HepG2 (cell line): ENCODE data around the gene SEMA3E. TPM values are rescaled to one million over a fixed set of nuclear protein-coding genes. Genes with fewer than 3 reads are reported as not detected.

Source experiments
- ATAC-seq: fragments of 200-7000 bp; cut with Tn5 transposase; 3 replicates; pipeline ENCODE4 v1.9.1; 2020; ENCODE audit warnings: mild to moderate bottlenecking, moderate library complexity
- BruUV-seq: library from RNA; stranded (reverse); fragments of 400-500 nt; replicated peaks from 2 replicates; lab custom pipeline; 2021; lab: Mats Ljungman, UMichigan
- CTCF ChIA-PET: fragments of 300-600 bp; formaldehyde crosslinking; extraction: SDS; loops from one replicate; lab custom pipeline; 2021; ENCODE audit warnings: low total read pairs, inconsistent platforms, low intra/inter-chr PET ratio; lab: Yijun Ruan, JAX
- POLR2A ChIA-PET: fragments of 350-600 bp; sonication (Branson Sonifier 250); formaldehyde crosslinking; loops from one replicate; lab custom pipeline; 2020; ENCODE audit warnings: antibody characterized with exemption, inconsistent platforms; lab: Yijun Ruan, JAX
- DNase-seq: peaks from one replicate; pipeline ENCODE4 v3.0.0-alpha.2; 2015; ENCODE audit warnings: low spot score
- FAIRE-seq: peaks from 3 replicates; lab custom pipeline; 2011; peaks lifted over from hg19 to GRCh38; lab: Jason Lieb, UNC
- H2AFZ ChIP-seq: one replicate; pipeline ENCODE4 v1.6.1; 2011; ENCODE audit warnings: low read length, inconsistent platforms
- H3K27ac ChIP-seq: fragments of 300-600 bp; 3 replicates; pipeline ENCODE4 v1.8.0; 2011; ENCODE audit warnings: mixed run types, mild to moderate bottlenecking, mixed read lengths, low read length, inconsistent platforms; ENCODE audit not compliant: insufficient read depth; ENCODE audit errors: extremely low read length
- H3K27me3 ChIP-seq, 2 experiments: fragments of 200-600 bp in 1 of 2; 2 replicates in 1 of 2; 3 replicates in 1 of 2; pipeline versions ENCODE4 v1.6.0 to v1.8.0; 2011; ENCODE audit warnings: low read length in 2 of 2, mild to moderate bottlenecking in 2 of 2, moderate library complexity in 2 of 2, inconsistent platforms in 1 of 2; ENCODE audit not compliant: insufficient read depth in 2 of 2, control insufficient read depth in 1 of 2
- H3K36me3 ChIP-seq, 2 experiments: fragments of 200-600 bp in 1 of 2; replicated peaks in 1 of 2; 2 replicates in 1 of 2; 3 replicates in 1 of 2; pipeline versions ENCODE4 v1.5.1 to v1.8.0; 2011; ENCODE audit warnings: low read length in 2 of 2, inconsistent platforms in 1 of 2; ENCODE audit not compliant: insufficient read depth in 2 of 2, control insufficient read depth in 1 of 2
- H3K4me1 ChIP-seq: 2 replicates; pipeline ENCODE4 v1.5.1; 2012; ENCODE audit warnings: low read length, inconsistent platforms; ENCODE audit not compliant: insufficient read depth
- H3K4me2 ChIP-seq: 2 replicates; pipeline ENCODE4 v1.6.0; 2011; ENCODE audit warnings: low read depth, low read length, inconsistent platforms
- H3K4me3 ChIP-seq, 3 experiments: fragments of 200-600 bp in 1 of 3; sonication (generic), shearing (Covaris generic) in 1 of 3; replicated peaks in 1 of 3; 2 replicates each; pipeline ENCODE4 v1.5.1; 2011 to 2016; ENCODE audit warnings: low read length in 3 of 3, inconsistent platforms in 2 of 3, low read depth in 2 of 3, mild to moderate bottlenecking in 2 of 3, control low read depth in 1 of 3, mixed read lengths in 1 of 3; ENCODE audit not compliant: insufficient read depth in 1 of 3
- H3K79me2 ChIP-seq: one replicate; pipeline ENCODE4 v1.6.1; 2011; ENCODE audit warnings: low read length, inconsistent platforms; ENCODE audit not compliant: insufficient read depth
- H3K9ac ChIP-seq: 2 replicates; pipeline ENCODE4 v1.6.0; 2011; ENCODE audit warnings: mild to moderate bottlenecking, low read depth, low read length, inconsistent platforms; ENCODE audit not compliant: insufficient read depth
- H3K9me3 ChIP-seq: 2 replicates; pipeline ENCODE4 v1.5.1; 2012; ENCODE audit warnings: mild to moderate bottlenecking, low read length
- H4K20me1 ChIP-seq: 2 replicates; pipeline ENCODE4 v1.6.0; 2011; ENCODE audit warnings: inconsistent platforms, mild to moderate bottlenecking, low read length, moderate library complexity; ENCODE audit not compliant: insufficient read depth
- BATF2 ChIP-seq: sonication (generic); formaldehyde crosslinking; IDR thresholded peaks from 2 replicates; pipeline ENCODE4 v1.8.0; 2022; ENCODE audit warnings: mild to moderate bottlenecking, missing genetic modification reagents, moderate library complexity
- BCL3 ChIP-seq: sonication (generic); formaldehyde crosslinking; IDR thresholded peaks from 2 replicates; pipeline ENCODE4 v1.5.1; 2020; ENCODE audit warnings: mild to moderate bottlenecking, missing genetic modification reagents, moderate library complexity
- FUBP1 ChIP-seq: sonication (generic); formaldehyde crosslinking; IDR thresholded peaks from 2 replicates; pipeline ENCODE4 v1.5.1; 2020; ENCODE audit warnings: missing genetic modification reagents, mild to moderate bottlenecking, borderline replicate concordance
- HES4 ChIP-seq: sonication (generic); formaldehyde crosslinking; IDR thresholded peaks from 2 replicates; pipeline ENCODE4 v1.9.0; 2021; ENCODE audit warnings: mild to moderate bottlenecking, missing genetic modification reagents, borderline replicate concordance
- MTF1 ChIP-seq: sonication (generic); formaldehyde crosslinking; IDR thresholded peaks from 2 replicates; pipeline ENCODE4 v1.5.0; 2020; ENCODE audit warnings: missing genetic modification reagents
- MYPOP ChIP-seq: sonication (generic); formaldehyde crosslinking; IDR thresholded peaks from 2 replicates; pipeline ENCODE4 v1.8.1; 2023; ENCODE audit warnings: mild to moderate bottlenecking, moderate library complexity, missing genetic modification reagents
- PHB2 ChIP-seq: fragments of 450-650 bp; IDR thresholded peaks from 2 replicates; pipeline ENCODE4 v1.6.1; 2018; ENCODE audit not compliant: partially characterized antibody
- PITX1 ChIP-seq: sonication (generic); formaldehyde crosslinking; IDR thresholded peaks from 2 replicates; pipeline ENCODE4 v1.5.1; 2020; ENCODE audit warnings: mild to moderate bottlenecking, missing genetic modification reagents
- RFX3 ChIP-seq: IDR thresholded peaks from 2 replicates; pipeline ENCODE4 v1.6.1; 2016; ENCODE audit warnings: missing biosample characterization, missing genetic modification reagents
- SOX5 ChIP-seq: IDR thresholded peaks from 2 replicates; pipeline ENCODE4 v1.6.1; 2016; ENCODE audit warnings: borderline replicate concordance
- U2AF1 ChIP-seq: fragments of 200-400 bp; formaldehyde crosslinking; optimal IDR thresholded peaks from 2 replicates; pipeline ENCODE3; 2017; ENCODE audit warnings: mild to moderate bottlenecking, low read depth, low read length
- ZBED4 ChIP-seq: sonication (generic); formaldehyde crosslinking; IDR thresholded peaks from 2 replicates; pipeline ENCODE4 v1.4.0; 2020; ENCODE audit warnings: missing genetic modification reagents, borderline replicate concordance
- ZNF746 ChIP-seq: sonication (generic); formaldehyde crosslinking; IDR thresholded peaks from 2 replicates; pipeline ENCODE4 v1.8.0; 2022; ENCODE audit warnings: mild to moderate bottlenecking, missing genetic modification reagents
- ZSCAN9 ChIP-seq: IDR thresholded peaks from 2 replicates; pipeline ENCODE4 v1.6.1; 2016; ENCODE audit warnings: borderline replicate concordance
- ZUFSP ChIP-seq: sonication (generic); formaldehyde crosslinking; IDR thresholded peaks from 2 replicates; pipeline ENCODE4 v1.9.0; 2021; ENCODE audit warnings: missing genetic modification reagents, mild to moderate bottlenecking, borderline replicate concordance
- WGBS: methylation state at CpG from one replicate; pipeline ENCODE4 v1.1.6; 2017; ENCODE audit warnings: low lambda C conversion rate; 5-methylcytosine and 5-hydroxymethylcytosine counted together
- in situ Hi-C: cut with HindIII; loops from 2 replicates; pipeline ENCODE4 v1.10.0; 2017; ENCODE audit warnings: low pct_unique_long_range_greater_than_20kb; ENCODE audit not compliant: extremely low pct_ligation_motif_present
- intact Hi-C: fragments of 100-400 bp; cut with micrococcal nuclease; formaldehyde crosslinking; loops from one replicate; pipeline ENCODE4 v1.10.0; 2022; ENCODE audit not compliant: unreplicated experiment
- polyA plus RNA-seq, 8 experiments: library from polyadenylated mRNA; depleted of rRNA in 3 of 8; stranded (reverse) in 7 of 8; unstranded in 1 of 8; fragments of >200 nt; fragmentation: Illumina TruSeq in 4 of 8; extraction: Trizol in 4 of 8; gene quantifications; 2 replicates each; pipeline versions ENCODE4 v1.2.1 to v1.2.3, GENCODE V29; 2011 to 2016; ENCODE audit warnings: low read depth in 4 of 8, missing spikeins in 1 of 8, mixed read lengths in 1 of 8; ENCODE audit not compliant: insufficient read depth in 1 of 8
- total RNA-seq, 5 experiments: library from RNA; depleted of rRNA; stranded (reverse); fragments of >200 nt; fragmentation: Illumina TruSeq; extraction: Trizol; gene quantifications; 2 replicates each; pipeline ENCODE4 v1.2.3, GENCODE V29; 2016; ENCODE audit warnings: low read depth in 1 of 5

Gene SEMA3E
- total and polyA plus RNA-seq, 2 of the 13 experiments (the other 11 are each of a cell fraction or from before 2014, with no cell fraction given), result not detected

GRCh38 chr7:83532219-83532618 is 116.7 kb downstream of the SEMA3E start:
- 0% methylated on average over 2 of the region's 2 CpGs for WGBS
- POLR2A ChIA-PET, result no interaction called here
- TF ChIP-seq ZNF746, result no peak
- TF ChIP-seq ZUFSP (CRISPR knock-in tag), result no peak
- no peak for TF ChIP-seq HES4 (CRISPR knock-in tag)
- no peak for TF ChIP-seq RFX3 (CRISPR knock-in tag)
- no peak for TF ChIP-seq PHB2
- TF ChIP-seq BATF2, result no peak
- TF ChIP-seq SOX5 (CRISPR knock-in tag), result no peak
- TF ChIP-seq PITX1 (CRISPR knock-in tag), result no peak
- TF ChIP-seq ZSCAN9 (CRISPR knock-in tag), result no peak
- TF ChIP-seq MTF1 (CRISPR knock-in tag), result no peak
- no peak for TF ChIP-seq BCL3 (CRISPR knock-in tag)
- no peak for TF ChIP-seq U2AF1
- no peak for TF ChIP-seq MYPOP
- no peak for TF ChIP-seq FUBP1 (CRISPR knock-in tag)
- TF ChIP-seq ZBED4 (CRISPR knock-in tag), result no peak

More at GRCh38 chr7:83532219-83532618, 116.7 kb downstream of the SEMA3E start:
- Histone ChIP-seq H3K4me2 (no peak overlapping the region), H3K27me3 (no peaks in the 10 kb centered on the region), H4K20me1 (no peaks in the 10 kb centered on the region), H3K79me2 (no peaks in the 10 kb centered on the region), H3K9ac (no peak overlapping the region), H3K36me3 (no peaks in the 10 kb centered on the region), H3K4me1 (no peaks in the 10 kb centered on the region), H3K4me3 (no peak overlapping the region), H3K27ac (no peak overlapping the region), H3K9me3 (no peaks in the 10 kb centered on the region), H2AFZ (no peak overlapping the region)
- BruUV-seq, result no TSS peak
- DNase-seq, result no peak
- FAIRE-seq, result no peak
- in situ Hi-C loops, result no loop called here
- intact Hi-C loops, result no loop called here
- no peak for ATAC-seq
- CTCF ChIA-PET, result no interaction called here
